SK-N-SH (cell line): Measurements from ENCODE around the gene TNPO2. TPM values are rescaled to one million over a fixed set of nuclear protein-coding genes. Genes with fewer than 3 reads are reported as not detected.

Experiments used
- CTCF ChIA-PET: fragments of 300-600, 350-600 bp; formaldehyde crosslinking; extraction: SDS; loops from one replicate; lab custom pipeline; 2021; lab: Yijun Ruan, JAX
- POLR2A ChIA-PET: fragments of 350-600 bp; sonication (Branson Sonifier 250); formaldehyde crosslinking; extraction: SDS; loops from one replicate; lab custom pipeline; 2020; ENCODE audit warnings: antibody characterized with exemption, inconsistent platforms; lab: Yijun Ruan, JAX
- DNase-seq: peaks from one replicate; pipeline ENCODE4 v3.0.0; 2012
- H2AFZ ChIP-seq: fragments of 200-600 bp; sonication (generic); 2 replicates; pipeline ENCODE4 v1.8.1; 2016; ENCODE audit warnings: antibody characterized with exemption, mild to moderate bottlenecking, low read depth
- H3F3A ChIP-seq: fragments of 200-600 bp; sonication (generic); replicated peaks from 2 replicates; pipeline ENCODE3; 2016; ENCODE audit warnings: antibody characterized with exemption, mild to moderate bottlenecking; ENCODE audit not compliant: insufficient read depth
- H3K27ac ChIP-seq, 2 experiments: fragments of 200-500 bp in 1 of 2; fragments of 200-600 bp in 1 of 2; sonication (Bioruptor generic) in 1 of 2; sonication (generic), shearing (Covaris generic) in 1 of 2; 2 replicates each; pipeline versions ENCODE4 v1.5.1 to v1.6.1; 2014 to 2016; ENCODE audit warnings: low read depth in 2 of 2, inconsistent platforms in 1 of 2, low read length in 1 of 2, mild to moderate bottlenecking in 1 of 2, mixed read lengths in 1 of 2
- H3K27me3 ChIP-seq: fragments of 200-600 bp; sonication (generic), shearing (Covaris generic); 2 replicates; pipeline ENCODE4 v1.6.1; 2016; ENCODE audit warnings: mixed run types; ENCODE audit not compliant: insufficient read depth
- H3K36me3 ChIP-seq, 2 experiments: fragments of 200-500 bp in 1 of 2; fragments of 200-600 bp in 1 of 2; sonication (Bioruptor generic) in 1 of 2; sonication (generic) in 1 of 2; replicated peaks in 1 of 2; 2 replicates each; pipeline versions ENCODE3 to v1.5.1; 2014 to 2016; ENCODE audit warnings: low read length in 1 of 2, mild to moderate bottlenecking in 1 of 2; ENCODE audit not compliant: insufficient read depth in 2 of 2, control insufficient read depth in 1 of 2
- H3K4me1 ChIP-seq, 2 experiments: fragments of 200-500 bp in 1 of 2; fragments of 200-600 bp in 1 of 2; sonication (Bioruptor generic) in 1 of 2; sonication (generic), shearing (Covaris generic) in 1 of 2; 2 replicates each; pipeline versions ENCODE4 v1.5.1 to v1.6.1; 2014 to 2016; ENCODE audit warnings: low read depth in 1 of 2, low read length in 1 of 2, mixed run types in 1 of 2; ENCODE audit not compliant: insufficient read depth in 2 of 2, control insufficient read depth in 1 of 2
- H3K4me2 ChIP-seq: fragments of 200-600 bp; sonication (generic), shearing (Covaris generic); 2 replicates; pipeline ENCODE4 v1.6.1; 2017; ENCODE audit warnings: mixed run types
- H3K4me3 ChIP-seq, 2 experiments: fragments of 200-500 bp in 1 of 2; fragments of 200-600 bp in 1 of 2; sonication (Bioruptor generic) in 1 of 2; sonication (generic), shearing (Covaris generic) in 1 of 2; 2 replicates each; pipeline versions ENCODE4 v1.5.1 to v1.8.1; 2014 to 2016; ENCODE audit warnings: low read depth in 2 of 2, inconsistent platforms in 1 of 2, low read length in 1 of 2, mild to moderate bottlenecking in 1 of 2, mixed read lengths in 1 of 2, moderate library complexity in 1 of 2
- H3K79me2 ChIP-seq: fragments of 200-600 bp; sonication (generic); 2 replicates; pipeline ENCODE4 v1.8.1; 2017; ENCODE audit warnings: mild to moderate bottlenecking; ENCODE audit not compliant: insufficient read depth
- H3K9ac ChIP-seq: fragments of 200-600 bp; sonication (generic); 2 replicates; pipeline ENCODE4 v1.6.1; 2017; ENCODE audit warnings: mixed run types
- H3K9me2 ChIP-seq: fragments of 200-600 bp; sonication (generic); 2 replicates; pipeline ENCODE4 v1.6.1; 2017; ENCODE audit warnings: mixed run types
- H3K9me3 ChIP-seq: fragments of 200-600 bp; sonication (generic); 2 replicates; pipeline ENCODE4 v1.6.1; 2017; ENCODE audit warnings: mixed run types, mild to moderate bottlenecking, moderate library complexity
- H4K20me1 ChIP-seq: fragments of 200-600 bp; sonication (generic); 2 replicates; pipeline ENCODE4 v1.6.1; 2017; ENCODE audit warnings: mild to moderate bottlenecking, mixed run types; ENCODE audit not compliant: insufficient read depth
- CTCF ChIP-seq: fragments of 200-600 bp; sonication (generic); IDR thresholded peaks from 2 replicates; pipeline ENCODE4 v1.6.1; 2017; ENCODE audit warnings: antibody characterized with exemption, mild to moderate bottlenecking, moderate library complexity
- FOSL2 ChIP-seq: IDR thresholded peaks from 2 replicates; pipeline ENCODE4 v1.4.0; 2012; ENCODE audit warnings: low read depth, mild to moderate bottlenecking, moderate library complexity, borderline replicate concordance
- FOXJ3 ChIP-seq: sonication (generic); formaldehyde crosslinking; IDR thresholded peaks from 2 replicates; pipeline ENCODE4 v1.5.1; 2020; ENCODE audit warnings: mild to moderate bottlenecking, missing genetic modification reagents
- JUND ChIP-seq: IDR thresholded peaks from 2 replicates; pipeline ENCODE4 v1.4.0; 2012
- MXI1 ChIP-seq: IDR thresholded peaks from 2 replicates; pipeline ENCODE4 v1.6.1; 2012; ENCODE audit warnings: mild to moderate bottlenecking, low read depth, low read length, improper control_type of control experiment
- RAD21 ChIP-seq: IDR thresholded peaks from 2 replicates; pipeline ENCODE4 v1.6.1; 2012; ENCODE audit warnings: mild to moderate bottlenecking, low read length
- RCOR1 ChIP-seq: fragments of 150-350 bp; IDR thresholded peaks from 2 replicates; pipeline ENCODE4 v1.6.1; 2017; ENCODE audit warnings: antibody characterized with exemption, low read length
- RFX5 ChIP-seq: IDR thresholded peaks from 2 replicates; pipeline ENCODE4 v1.6.1; 2012; ENCODE audit warnings: mild to moderate bottlenecking, improper control_type of control experiment, low read length
- SIN3A ChIP-seq: IDR thresholded peaks from 2 replicates; pipeline ENCODE4 v1.6.1; 2012; ENCODE audit warnings: low read depth, mild to moderate bottlenecking, low read length, moderate library complexity, borderline replicate concordance
- TCF12 ChIP-seq: IDR thresholded peaks from 2 replicates; pipeline ENCODE4 v1.4.0; 2012
- USF1 ChIP-seq: IDR thresholded peaks from 2 replicates; pipeline ENCODE4 v1.4.0; 2012; ENCODE audit warnings: low read depth, borderline replicate concordance
- YY1 ChIP-seq: IDR thresholded peaks from 2 replicates; pipeline ENCODE4 v1.4.0; 2012; ENCODE audit warnings: low read depth, mild to moderate bottlenecking
- WGBS: methylation state at CpG from one replicate; pipeline ENCODE4 v1.1.6; 2017; ENCODE audit warnings: low lambda C conversion rate; 5-methylcytosine and 5-hydroxymethylcytosine counted together
- polyA plus RNA-seq, 3 experiments: library from polyadenylated mRNA; depleted of rRNA; stranded (reverse); fragments of >200 nt; gene quantifications; 2 replicates each; pipeline ENCODE4 v1.2.3, GENCODE V29; 2012
- TF ChIP-seq, protein P1 (sequence below): IDR thresholded peaks from 2 replicates; pipeline ENCODE4 v1.6.1; 2012; ENCODE audit warnings: mild to moderate bottlenecking, low read depth, low read length, moderate library complexity
- TF ChIP-seq, protein P2 (sequence below): fragments of 150-350 bp; IDR thresholded peaks from 2 replicates; pipeline ENCODE4 v1.6.1; 2017; ENCODE audit warnings: antibody characterized with exemption, low read length, low read depth, borderline replicate concordance

TNPO2 gene
- polyA plus RNA-seq, 1 of the 3 experiments (the other 2 are of a cell fraction), result 82.4 TPM

GRCh38 chr19:12666265-12667048 lies 57.3 kb downstream of the TNPO2 start, which contains the start of the genes MAN2B1 and WDR83 (continued):
- TF ChIP-seq CTCF (no peak), MXI1 (peak; percentile 48; the same call in 1 of the 2 replicates), TCF12 (no peak), RAD21 (no peak)
- TF ChIP-seq, protein P1, sequence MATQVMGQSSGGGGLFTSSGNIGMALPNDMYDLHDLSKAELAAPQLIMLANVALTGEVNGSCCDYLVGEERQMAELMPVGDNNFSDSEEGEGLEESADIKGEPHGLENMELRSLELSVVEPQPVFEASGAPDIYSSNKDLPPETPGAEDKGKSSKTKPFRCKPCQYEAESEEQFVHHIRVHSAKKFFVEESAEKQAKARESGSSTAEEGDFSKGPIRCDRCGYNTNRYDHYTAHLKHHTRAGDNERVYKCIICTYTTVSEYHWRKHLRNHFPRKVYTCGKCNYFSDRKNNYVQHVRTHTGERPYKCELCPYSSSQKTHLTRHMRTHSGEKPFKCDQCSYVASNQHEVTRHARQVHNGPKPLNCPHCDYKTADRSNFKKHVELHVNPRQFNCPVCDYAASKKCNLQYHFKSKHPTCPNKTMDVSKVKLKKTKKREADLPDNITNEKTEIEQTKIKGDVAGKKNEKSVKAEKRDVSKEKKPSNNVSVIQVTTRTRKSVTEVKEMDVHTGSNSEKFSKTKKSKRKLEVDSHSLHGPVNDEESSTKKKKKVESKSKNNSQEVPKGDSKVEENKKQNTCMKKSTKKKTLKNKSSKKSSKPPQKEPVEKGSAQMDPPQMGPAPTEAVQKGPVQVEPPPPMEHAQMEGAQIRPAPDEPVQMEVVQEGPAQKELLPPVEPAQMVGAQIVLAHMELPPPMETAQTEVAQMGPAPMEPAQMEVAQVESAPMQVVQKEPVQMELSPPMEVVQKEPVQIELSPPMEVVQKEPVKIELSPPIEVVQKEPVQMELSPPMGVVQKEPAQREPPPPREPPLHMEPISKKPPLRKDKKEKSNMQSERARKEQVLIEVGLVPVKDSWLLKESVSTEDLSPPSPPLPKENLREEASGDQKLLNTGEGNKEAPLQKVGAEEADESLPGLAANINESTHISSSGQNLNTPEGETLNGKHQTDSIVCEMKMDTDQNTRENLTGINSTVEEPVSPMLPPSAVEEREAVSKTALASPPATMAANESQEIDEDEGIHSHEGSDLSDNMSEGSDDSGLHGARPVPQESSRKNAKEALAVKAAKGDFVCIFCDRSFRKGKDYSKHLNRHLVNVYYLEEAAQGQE, result no peak

DNA sequence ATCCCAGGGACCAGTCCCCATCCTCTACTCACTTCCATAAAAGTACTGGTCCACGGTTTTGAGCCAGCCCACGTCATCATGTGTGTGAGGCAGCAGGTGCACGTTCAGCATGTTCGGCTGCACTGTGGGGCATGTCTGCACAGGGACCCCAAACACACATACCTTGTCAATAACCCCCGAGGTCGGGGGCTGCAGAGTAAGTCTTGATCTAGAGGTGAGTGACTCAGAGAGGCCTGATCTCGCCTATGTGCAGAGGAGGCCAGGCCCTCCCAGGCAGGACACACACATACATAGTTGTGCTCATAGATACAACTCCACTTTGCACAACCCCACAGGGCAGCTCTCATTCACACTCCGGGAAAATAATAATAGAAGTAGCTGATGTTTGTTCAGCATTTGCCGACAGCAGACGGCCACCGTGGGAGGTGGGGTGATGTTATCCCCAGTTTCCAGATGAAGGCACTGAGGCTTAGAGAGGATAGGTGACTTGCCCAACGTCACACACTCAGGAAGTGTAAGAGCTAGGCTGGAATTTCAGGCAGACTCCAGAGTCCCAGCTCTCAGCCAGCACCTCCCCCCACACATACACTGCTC lies 58.0 kb downstream of the TNPO2 start:
- Histone ChIP-seq H3K9me3 (no peaks in the 10 kb centered on the region), H4K20me1 (no peaks in the 10 kb centered on the region), H3K27ac (no peak overlapping the region; a peak in 1 of 4 replicates), H3K27me3 (no peaks in the 10 kb centered on the region), H3K36me3 (peaks cover 11 to 16% of the 10 kb centered on the region in 2 experiments), H3K4me1 (peaks cover 4 to 35% of the 10 kb centered on the region in 2 experiments; a peak in 2 of 4 replicates), H3K9ac (peak overlapping the region; percentile 82), H3K4me2 (peak overlapping the region; percentile 90), H3F3A (peaks cover 17% of the 10 kb centered on the region), H3K79me2 (peaks cover 47% of the 10 kb centered on the region), H3K4me3 (peak overlapping the region; percentile 71 to 94), H3K9me2 (no peaks in the 10 kb centered on the region), H2AFZ (peak overlapping the region; percentile 76)
- POLR2A ChIA-PET, result interaction anchor here (0.9 to 1.2 kb wide), 4 partner anchors 11 to 606 kb away, joined by 3 to 6 read pairs (median 4); no protein-coding TSS in a partner anchor
- whole genome bisulfite sequencing, result 33% methylated on average over 5 of the region's 12 CpGs
- TF ChIP-seq USF1 (no peak), RFX5 (no peak), YY1 (no peak), FOXJ3 (CRISPR knock-in tag) (no peak), MXI1 (no peak), JUND (no peak), FOSL2 (no peak), TCF12 (no peak), CTCF (no peak), SIN3A (no peak), RCOR1 (no peak)
- TF ChIP-seq, protein P2, sequence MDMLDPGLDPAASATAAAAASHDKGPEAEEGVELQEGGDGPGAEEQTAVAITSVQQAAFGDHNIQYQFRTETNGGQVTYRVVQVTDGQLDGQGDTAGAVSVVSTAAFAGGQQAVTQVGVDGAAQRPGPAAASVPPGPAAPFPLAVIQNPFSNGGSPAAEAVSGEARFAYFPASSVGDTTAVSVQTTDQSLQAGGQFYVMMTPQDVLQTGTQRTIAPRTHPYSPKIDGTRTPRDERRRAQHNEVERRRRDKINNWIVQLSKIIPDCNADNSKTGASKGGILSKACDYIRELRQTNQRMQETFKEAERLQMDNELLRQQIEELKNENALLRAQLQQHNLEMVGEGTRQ, result no peak
- CTCF ChIA-PET, result interaction anchor here (0.9 to 3.1 kb wide), 10 partner anchors 8 to 742 kb away, joined by 3 to 12 read pairs (median 4); no protein-coding TSS in a partner anchor
- DNase-seq, result no peak
